HG02852 (cell line): Measurements from ENCODE around the gene AUTS2.

ENCODE experiments used
- ATAC-seq: cut with Tn5 transposase; IDR thresholded peaks from one replicate; pipeline ENCODE4 v1.9.1; 2021; ENCODE audit warnings: mild to moderate bottlenecking, moderate library complexity; ENCODE audit not compliant: unreplicated experiment

AUTS2 gene

DNA sequence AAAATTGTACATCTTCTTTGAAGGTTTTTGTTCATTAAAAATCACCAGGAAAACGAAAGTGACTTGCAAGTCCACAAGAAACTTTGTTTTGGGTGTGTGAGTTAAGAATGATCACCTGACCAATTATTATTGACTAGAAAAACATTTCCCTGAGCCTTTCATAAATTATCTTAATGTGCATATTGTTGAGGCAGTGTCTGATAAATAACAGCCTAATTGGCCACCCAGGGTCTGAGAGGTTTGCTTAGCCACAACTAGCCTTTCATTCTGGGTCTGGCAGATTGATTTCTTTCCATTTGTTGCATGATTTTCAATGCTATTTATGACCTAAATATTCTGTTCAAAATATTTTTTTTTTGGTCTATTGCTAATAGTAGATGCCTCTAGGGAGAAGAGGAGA lies 152.8 kb downstream of the AUTS2 start:
- ATAC-seq, result no peak

DNA sequence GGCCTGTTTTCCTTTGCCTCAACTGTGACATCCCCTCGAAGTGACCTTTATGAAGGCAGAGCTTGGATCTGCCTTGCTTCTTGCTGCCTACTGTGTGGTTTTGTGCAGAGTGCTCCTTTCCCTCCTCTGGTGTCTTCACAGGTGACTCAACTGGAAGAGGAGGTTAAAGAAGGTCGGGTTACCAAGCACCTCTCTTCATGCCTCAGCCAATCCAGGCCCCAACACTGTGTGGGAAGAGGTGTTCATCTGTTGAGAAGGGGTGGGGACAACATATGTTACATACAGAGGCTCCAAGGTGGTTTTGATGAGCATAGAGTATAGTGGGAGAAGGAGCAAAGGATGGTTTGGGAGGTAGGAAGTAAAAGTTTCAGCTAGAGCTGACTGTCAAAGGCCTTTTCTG lies 155.7 kb downstream of the AUTS2 start:
- ATAC-seq, result no peak

GRCh38 chr7:69754476-69754875 lies 156.2 kb downstream of the AUTS2 start:
- no peak for ATAC-seq

DNA sequence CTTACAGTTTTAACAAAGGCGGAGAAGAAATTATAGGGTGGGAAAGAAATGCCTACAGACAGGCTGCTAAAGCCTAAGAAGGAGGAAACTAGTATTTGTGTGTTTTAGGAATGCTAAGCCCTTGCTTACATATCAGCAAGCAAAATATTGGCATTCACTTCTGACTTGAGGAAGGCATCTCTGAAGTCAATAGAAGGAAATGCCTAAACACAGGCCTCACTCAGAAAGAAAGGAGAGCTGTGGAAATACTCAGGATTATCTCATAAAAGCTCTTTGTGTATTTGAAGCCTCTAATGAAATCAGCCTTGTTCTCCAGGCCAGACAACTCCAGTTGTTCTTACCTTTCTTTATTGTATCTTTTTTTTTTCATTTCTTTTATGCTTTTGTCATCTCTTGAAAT lies 158.0 kb downstream of the AUTS2 start:
- ATAC-seq, result no peak

DNA sequence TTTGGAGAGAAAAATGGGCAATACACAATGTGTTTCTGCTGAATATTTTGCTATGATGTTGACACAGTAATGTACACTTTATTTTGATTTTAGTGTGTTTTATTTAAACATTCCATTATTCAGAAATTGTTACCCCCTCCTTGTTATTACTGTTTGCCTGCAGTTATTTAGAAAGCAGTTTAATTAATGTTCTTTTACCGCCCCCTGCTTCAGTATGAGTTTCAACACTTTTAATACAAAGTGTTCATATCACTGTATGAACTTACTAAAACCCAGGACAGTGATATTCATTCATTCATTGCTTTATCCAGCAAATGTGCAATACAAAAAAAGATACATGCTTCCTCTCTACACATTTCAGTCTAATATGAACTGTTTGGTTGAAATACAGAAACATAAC lies 159.3 kb downstream of the AUTS2 start:
- ATAC-seq, result no peak

DNA sequence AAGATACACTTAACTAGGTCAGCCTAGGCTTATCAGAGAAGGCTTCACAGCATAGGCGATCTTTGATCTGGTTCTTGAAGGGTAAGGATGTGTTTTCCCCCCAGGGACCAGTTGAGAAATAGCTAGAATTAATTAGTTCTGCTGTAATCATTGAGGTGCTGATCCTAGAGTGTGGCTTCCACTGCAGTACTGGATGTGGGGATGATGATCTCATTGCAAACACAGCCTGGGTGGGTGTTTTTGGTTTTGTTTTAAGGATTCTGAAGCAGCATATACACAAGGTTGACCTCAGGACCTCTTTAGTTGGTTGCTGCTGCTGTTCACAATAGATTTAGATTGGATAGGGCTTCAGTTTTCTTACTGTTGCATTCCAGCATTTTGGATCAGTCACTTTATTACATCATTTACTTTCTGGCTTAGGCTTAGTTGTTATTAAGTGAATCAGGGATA lies 159.7 kb downstream of the AUTS2 start:
- ATAC-seq, result no peak

GRCh38 chr7:69759373-69759772 lies 161.1 kb downstream of the AUTS2 start:
- no peak for ATAC-seq

GRCh38 chr7:69761290-69761922 lies 163.1 kb downstream of the AUTS2 start:
- ATAC-seq, result no peak

GRCh38 chr7:69762821-69763352 lies 164.6 kb downstream of the AUTS2 start:
- ATAC-seq, result no peak

DNA sequence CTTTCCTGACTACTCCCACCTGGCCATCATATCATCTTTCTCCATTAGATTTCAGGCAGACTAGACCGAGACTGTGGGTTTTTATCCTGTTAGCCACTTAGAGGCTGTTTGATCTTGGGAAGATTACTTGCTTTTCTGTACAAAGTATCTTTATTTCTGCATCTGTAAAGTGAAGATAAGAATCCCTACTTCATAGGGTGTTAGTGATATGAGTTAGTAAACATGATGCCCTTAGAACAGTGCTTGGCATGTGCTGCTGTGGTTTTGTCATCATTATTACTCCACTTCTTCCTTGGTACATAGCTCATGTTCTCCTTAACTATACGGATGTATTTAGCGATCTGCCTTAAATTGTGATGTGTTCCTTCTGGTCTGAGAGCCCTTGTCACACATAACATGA lies 165.2 kb downstream of the AUTS2 start:
- no peak for ATAC-seq

DNA sequence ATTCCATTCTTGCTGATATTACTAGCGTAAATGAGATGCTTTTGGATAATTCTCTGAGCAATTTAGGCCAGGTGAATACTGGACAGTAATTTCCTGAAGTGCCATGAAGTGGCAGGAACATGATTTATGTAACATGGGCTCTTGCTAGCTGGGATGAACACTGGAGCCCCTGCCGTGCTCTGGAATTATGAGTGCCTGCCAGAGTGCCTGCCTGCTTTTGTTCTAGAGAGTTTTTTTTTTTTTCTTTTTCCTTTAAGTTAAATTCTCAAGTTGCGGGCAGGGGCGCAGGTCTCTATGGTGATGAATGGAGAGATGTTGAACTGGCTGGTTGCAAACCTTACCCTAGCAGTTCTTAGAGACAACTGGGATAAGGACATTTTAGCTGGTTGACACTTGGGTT lies 165.9 kb downstream of the AUTS2 start:
- no peak for ATAC-seq

DNA sequence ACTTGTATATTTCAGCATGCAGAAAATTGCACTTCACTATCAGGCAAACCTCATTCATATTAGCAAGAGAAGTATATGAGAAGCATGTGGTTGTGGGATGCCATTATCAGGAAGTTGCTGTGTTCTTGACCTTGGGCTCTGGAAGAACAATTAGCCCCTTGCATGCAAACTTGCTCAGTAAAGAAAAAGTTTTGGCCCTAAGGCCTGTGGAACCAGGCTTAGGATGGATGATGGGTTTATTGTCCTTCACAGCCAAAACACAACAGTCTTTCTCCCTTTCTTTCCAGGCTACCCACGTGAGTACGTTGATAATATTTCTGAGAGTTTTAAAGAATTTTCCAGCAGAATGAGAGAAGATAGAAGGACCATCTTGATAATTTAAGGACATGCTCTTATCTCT lies 166.4 kb downstream of the AUTS2 start:
- no peak for ATAC-seq

- ATAC-seq, result peak; percentile 63
Measured at GRCh38 chr7:69765879-69766278, 167.6 kb downstream of the AUTS2 start.

DNA sequence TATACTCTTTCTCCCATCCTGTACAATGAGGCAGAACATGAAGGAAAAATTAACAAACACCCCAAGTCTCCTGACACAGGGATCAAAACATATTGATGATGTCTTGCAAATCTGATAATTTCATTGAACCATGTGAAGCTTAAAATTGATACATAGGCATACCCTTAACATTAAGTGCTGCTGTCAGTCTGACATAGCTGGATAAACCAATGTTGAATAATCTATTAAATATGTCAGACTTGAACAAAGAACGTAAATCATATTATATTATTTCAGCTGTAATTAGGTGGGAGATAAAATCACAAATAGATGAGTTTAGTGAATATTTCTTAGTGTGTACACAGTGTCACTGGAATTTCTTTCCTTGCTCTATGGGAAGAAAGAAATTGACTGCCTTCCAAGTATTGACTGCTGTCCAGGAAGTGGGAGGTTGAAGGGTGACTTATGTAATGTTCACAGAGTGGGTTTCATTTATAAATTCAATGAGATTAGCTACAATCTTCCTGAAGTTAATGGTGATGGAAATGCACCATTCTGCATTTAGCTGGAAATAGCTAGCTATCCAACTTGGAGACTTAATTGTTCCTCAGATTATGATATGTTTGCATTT lies 170.8 kb downstream of the AUTS2 start:
- ATAC-seq, result no peak

DNA sequence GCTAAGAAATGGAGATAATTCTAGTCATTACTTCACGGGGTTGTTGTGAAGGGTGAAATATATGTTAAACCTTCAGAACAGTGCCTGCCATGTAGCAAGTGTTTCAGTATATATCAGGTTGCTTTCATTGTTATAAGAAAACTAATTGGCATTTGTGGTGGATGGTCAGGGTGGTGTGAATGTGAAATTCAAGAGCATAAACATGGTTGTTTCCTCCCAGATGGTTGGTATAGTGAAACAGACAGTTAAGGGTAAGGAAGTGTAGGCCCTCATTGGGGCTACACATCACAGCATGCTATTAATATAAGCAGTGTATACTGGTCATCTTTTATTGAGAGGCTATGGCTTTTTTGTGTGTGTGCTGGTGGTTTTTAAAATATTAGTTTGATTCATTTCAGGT lies 171.6 kb downstream of the AUTS2 start:
- no peak for ATAC-seq

- ATAC-seq, result no peak
Measured at GRCh38 chr7:69770613-69771012, 172.3 kb downstream of the AUTS2 start.

- ATAC-seq, result no peak
Measured at GRCh38 chr7:69772718-69773436, 174.6 kb downstream of the AUTS2 start.

- ATAC-seq, result no peak
Measured at GRCh38 chr7:69773535-69774225, 175.4 kb downstream of the AUTS2 start.

GRCh38 chr7:69775231-69775771 lies 177.0 kb downstream of the AUTS2 start:
- no peak for ATAC-seq

DNA sequence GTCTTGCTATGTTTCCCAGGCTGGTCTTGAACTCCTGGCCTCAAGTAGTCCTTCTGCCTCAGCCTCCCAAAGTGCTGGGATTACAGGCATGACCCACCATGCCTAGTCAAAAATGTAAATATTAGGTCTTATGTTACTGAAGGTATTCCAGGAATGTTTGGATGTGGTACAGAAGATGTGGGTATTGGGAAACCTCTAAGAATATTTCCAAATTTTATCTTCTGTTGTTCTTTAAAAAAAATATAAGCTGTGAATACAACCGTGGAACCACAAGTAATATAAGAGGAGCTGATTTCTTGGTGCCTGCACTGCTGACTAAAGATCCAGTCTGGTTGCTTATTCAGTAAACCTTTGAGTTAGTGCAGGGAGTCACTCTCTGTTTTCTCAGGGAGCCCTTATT lies 178.3 kb downstream of the AUTS2 start:
- ATAC-seq, result no peak

GRCh38 chr7:69778138-69778537 lies 179.9 kb downstream of the AUTS2 start:
- ATAC-seq, result no peak
